ENCODE data around the gene C1orf159. TPM values are rescaled to one million over a fixed set of nuclear protein-coding genes. Genes with fewer than 3 reads are reported as not detected.

C1orf159 gene
- total and polyA plus RNA-seq, 4 donors = 3.9 to 7.0 (median 4.7) TPM

GRCh38 chr1:1130206-1131120 is 14.6 kb upstream of the C1orf159 start:
- no peak overlapping the region for H3K27ac ChIP-seq (ENCODE audit: low read depth in 1 of 2, low read length in 2 of 2)
- no peaks in the 10 kb centered on the region for H3K36me3 ChIP-seq (ENCODE audit: control insufficient read depth in 4 of 4, insufficient read depth in 3 of 4, low read depth in 1 of 4, low read length in 3 of 4)
- no peaks in the 10 kb centered on the region for H3K27me3 ChIP-seq (ENCODE audit: control insufficient read depth in 4 of 4, insufficient read depth in 4 of 4, low read length in 3 of 4)
- WGBS = 78% methylated on average over 43 of the region's 43 CpGs
- H3K9ac ChIP-seq (ENCODE audit: low read depth in 1 of 2, low read length in 2 of 2) = no peak overlapping the region
- H3K9me3 ChIP-seq (ENCODE audit: control insufficient read depth in 4 of 4, low read length in 3 of 4) = no peaks in the 10 kb centered on the region
- no peak for DNase-seq (ENCODE audit: low spot score)
- H3K4me3 ChIP-seq (ENCODE audit: low read depth in 1 of 3, low read length in 3 of 3) = no peak overlapping the region
- peaks cover 10 to 31% (median 17%) of the 10 kb centered on the region in 4 donors for H3K4me1 ChIP-seq (ENCODE audit: control insufficient read depth in 4 of 4, insufficient read depth in 4 of 4, low read length in 3 of 4)
- TF ChIP-seq ZBTB33 (IDR thresholded peaks at IDR 0.05) (no peak), MAX (IDR thresholded peaks at IDR 0.05) (no peak), NR2F2 (IDR thresholded peaks at IDR 0.05) (no peak), TAF1 (conservative IDR thresholded peaks at IDR 0.05) (no peak), RXRA (IDR thresholded peaks at IDR 0.05) (no peak), RAD21 (IDR thresholded peaks at IDR 0.05) (no peak), FOXA1 (IDR thresholded peaks at IDR 0.05) (no peak)

GRCh38 chr1:1129381-1129821 is 13.5 kb upstream of the C1orf159 start:
- no peak for TF ChIP-seq SP1 (IDR thresholded peaks at IDR 0.05)
- no peak for TF ChIP-seq RAD21 (IDR thresholded peaks at IDR 0.05)
- TF ChIP-seq ZBTB33 (IDR thresholded peaks at IDR 0.05) = no peak
- no peak for TF ChIP-seq TAF1 (conservative IDR thresholded peaks at IDR 0.05)
- no peak for TF ChIP-seq ATF3 (IDR thresholded peaks at IDR 0.05)
- TF ChIP-seq EGR1 (IDR thresholded peaks at IDR 0.05; ENCODE audit: low read depth in 2 of 2) = no peak
- TF ChIP-seq CTCF (IDR thresholded peaks at IDR 0.05; ENCODE audit: low read depth, low read length, missing input control) = no peak
- no peak for TF ChIP-seq YY1 (IDR thresholded peaks at IDR 0.05)
- TF ChIP-seq FOXA2 (IDR thresholded peaks at IDR 0.05) = no peak
- TF ChIP-seq NR2F2 (IDR thresholded peaks at IDR 0.05) = no peak
- no peak for TF ChIP-seq MAX (IDR thresholded peaks at IDR 0.05)
- no peak for TF ChIP-seq GABPA (IDR thresholded peaks at IDR 0.05 in 1 of 2, conservative IDR thresholded peaks at IDR 0.05 in 1 of 2)
- no peak for TF ChIP-seq HNF4G (IDR thresholded peaks at IDR 0.05)
- no peak for TF ChIP-seq RXRA (IDR thresholded peaks at IDR 0.05)
- TF ChIP-seq HNF4A (conservative IDR thresholded peaks at IDR 0.05) = no peak
- TF ChIP-seq FOXA1 (IDR thresholded peaks at IDR 0.05) = no peak
- no peak for TF ChIP-seq REST (IDR thresholded peaks at IDR 0.05)
- no peak for TF ChIP-seq JUND (IDR thresholded peaks at IDR 0.05)
- Histone ChIP-seq H3K27ac (ENCODE audit: low read depth in 1 of 2, low read length in 2 of 2) (no peak overlapping the region), H3K9me3 (ENCODE audit: control insufficient read depth in 4 of 4, low read length in 3 of 4) (no peaks in the 10 kb centered on the region), H3K4me3 (ENCODE audit: low read depth in 1 of 3, low read length in 3 of 3) (no peak overlapping the region), H3K4me1 (ENCODE audit: control insufficient read depth in 4 of 4, insufficient read depth in 4 of 4, low read length in 3 of 4) (peaks cover 16 to 41% (median 27%) of the 10 kb centered on the region in 4 donors), H3K27me3 (ENCODE audit: control insufficient read depth in 4 of 4, insufficient read depth in 4 of 4, low read length in 3 of 4) (no peaks in the 10 kb centered on the region), H3K36me3 (ENCODE audit: control insufficient read depth in 4 of 4, insufficient read depth in 3 of 4, low read depth in 1 of 4, low read length in 3 of 4) (no peaks in the 10 kb centered on the region), H3K9ac (ENCODE audit: low read depth in 1 of 2, low read length in 2 of 2) (no peak overlapping the region)
- 85% methylated on average over 19 of the region's 19 CpGs for WGBS
- DNase-seq (ENCODE audit: low spot score) = no peak

Data from liver (tissue), 9 donors.